K562 (cell line): Measurements from ENCODE around the gene MTERF4. TPM values are rescaled to one million over a fixed set of nuclear protein-coding genes. Genes with fewer than 3 reads are reported as not detected.

ENCODE experiments used
- AFF4 ChIP-seq: sonication (generic); formaldehyde crosslinking; IDR thresholded peaks from 2 replicates; pipeline ENCODE4 v1.8.0; 2023; ENCODE audit warnings: mild to moderate bottlenecking, missing genetic modification reagents
- BCLAF1 ChIP-seq, 2 experiments: fragments of 450-650 bp in 1 of 2; IDR thresholded peaks; 2 replicates each; pipeline ENCODE4 v1.6.1; 2011 to 2017; ENCODE audit warnings: low read depth in 2 of 2, antibody characterized with exemption in 1 of 2, borderline replicate concordance in 1 of 2, low read length in 1 of 2, mild to moderate bottlenecking in 1 of 2, mixed read lengths in 1 of 2; ENCODE audit not compliant: control insufficient read depth in 1 of 2
- CBX3 ChIP-seq, 2 experiments: IDR thresholded peaks; 1 replicate in 1 of 2; 2 replicates in 1 of 2; pipeline ENCODE4 v1.6.1; 2012; ENCODE audit warnings: inconsistent platforms in 2 of 2, low read length in 2 of 2, borderline replicate concordance in 1 of 2, control low read depth in 1 of 2
- CCAR2 ChIP-seq: fragments of 200-400 bp; formaldehyde crosslinking; IDR thresholded peaks from 2 replicates; pipeline ENCODE4 v1.6.1; 2017; ENCODE audit warnings: mild to moderate bottlenecking, low read depth, low read length
- CXXC5 ChIP-seq: fragments of 250-450 bp; sonication (Bioruptor Pico); IDR thresholded peaks from 2 replicates; pipeline ENCODE4 v1.8.0; 2022; ENCODE audit warnings: inconsistent platforms, mild to moderate bottlenecking, moderate library complexity
- DDX20 ChIP-seq: fragments of 450-650 bp; IDR thresholded peaks from 2 replicates; pipeline ENCODE4 v1.6.1; 2016; ENCODE audit warnings: missing genetic modification characterization, low read depth, mild to moderate bottlenecking, missing compliant biosample characterization, moderate library complexity
- DIDO1 ChIP-seq: fragments of 450-650 bp; IDR thresholded peaks from 2 replicates; pipeline ENCODE4 v1.6.1; 2016; ENCODE audit warnings: low read depth, missing biosample characterization, missing genetic modification characterization
- ETV1 ChIP-seq: fragments of 450-650 bp; conservative IDR thresholded peaks from 2 replicates; pipeline ENCODE4 v1.6.1; 2016; ENCODE audit warnings: missing genetic modification characterization, control low read depth, low read depth, missing compliant biosample characterization
- HBP1 ChIP-seq: fragments of 450-650 bp; formaldehyde crosslinking; IDR thresholded peaks from 2 replicates; pipeline ENCODE4 v1.4.0; 2022; ENCODE audit warnings: missing genetic modification characterization
- HCFC1 ChIP-seq: IDR thresholded peaks from 2 replicates; pipeline ENCODE4 v1.6.1; 2012; ENCODE audit warnings: low read depth, low read length, improper control_type of control experiment
- KAT7 ChIP-seq: sonication (generic); formaldehyde crosslinking; IDR thresholded peaks from 2 replicates; pipeline ENCODE4 v1.8.0; 2022; ENCODE audit warnings: missing genetic modification reagents, mild to moderate bottlenecking, borderline replicate concordance
- MYBL2 ChIP-seq, 2 experiments: fragments of 450-650 bp in 1 of 2; sonication (generic) in 1 of 2; formaldehyde crosslinking in 1 of 2; IDR thresholded peaks; 2 replicates each; pipeline versions ENCODE4 v1.6.1 to v1.8.1; 2017 to 2022; ENCODE audit warnings: borderline replicate concordance in 1 of 2, inconsistent platforms in 1 of 2, low read depth in 1 of 2, mild to moderate bottlenecking in 1 of 2, missing genetic modification reagents in 1 of 2, moderate library complexity in 1 of 2
- NR2C2 ChIP-seq, 2 experiments: fragments of 200-800 bp in 1 of 2; sonication (Bioruptor generic) in 1 of 2; sonication (generic) in 1 of 2; formaldehyde crosslinking in 1 of 2; IDR thresholded peaks; 2 replicates each; pipeline versions ENCODE4 v1.6.1 to v1.8.0; 2016 to 2022; ENCODE audit warnings: mild to moderate bottlenecking in 1 of 2, missing compliant biosample characterization in 1 of 2, missing genetic modification characterization in 1 of 2, missing genetic modification reagents in 1 of 2
- ZEB2 ChIP-seq: fragments of 450-650 bp; IDR thresholded peaks from 2 replicates; pipeline ENCODE4 v1.6.1; 2016
- ZFPM2 ChIP-seq: fragments of 250-450 bp; sonication (Bioruptor Pico); IDR thresholded peaks from 2 replicates; pipeline ENCODE4 v1.5.1; 2022; ENCODE audit warnings: mild to moderate bottlenecking
- ZNF512 ChIP-seq: IDR thresholded peaks from 2 replicates; pipeline ENCODE4 v1.6.1; 2016; ENCODE audit warnings: missing genetic modification characterization, missing compliant biosample characterization
- polyA plus RNA-seq, 8 experiments: library from polyadenylated mRNA; depleted of rRNA in 4 of 8; stranded (reverse) in 5 of 8; unstranded in 3 of 8; fragments of >200 nt; fragmentation: Nextera tagmentation in 2 of 8; fragmentation: Illumina TruSeq in 1 of 8; extraction: Ambion mirVana in 2 of 8; extraction: Trizol in 1 of 8; gene quantifications; 2 replicates each; pipeline versions ENCODE4 v1.2.1 to v1.2.3, GENCODE V29; 2011 to 2014; ENCODE audit warnings: inconsistent platforms in 1 of 8, missing spikeins in 1 of 8
- total RNA-seq, 7 experiments: library from RNA; depleted of rRNA in 6 of 7; stranded (reverse); fragments of >200 nt in 6 of 7; fragmentation: Illumina TruSeq in 2 of 7; extraction: Trizol in 2 of 7; gene quantifications; 2 replicates each; pipeline versions ENCODE4 v1.2.1 to v1.2.3, GENCODE V29; 2011 to 2021; ENCODE audit warnings: low replicate concordance in 1 of 7

MTERF4 gene
- total and polyA plus RNA-seq, 9 of the 15 experiments (the other 6 are each of a cell fraction or from before 2014, with no cell fraction given): 15.3 to 29.6 (median 21.2) TPM

GRCh38 chr2:241102239-241102803 is at the start of gene MTERF4 (continued):
- TF ChIP-seq AFF4 (CRISPR knock-in tag) (0 out of 2 replicates have a peak, but pooled peaks have one; percentile 29), CXXC5 (CRISPR knock-in tag) (peak; percentile 92), HBP1 (CRISPR knock-in tag) (no peak), HCFC1 (peak; percentile 87), DDX20 (no peak), ZEB2 (peak; percentile 96), BCLAF1 (IDR thresholded peaks at IDR 0.05; ENCODE audit: borderline replicate concordance in 1 of 2, control insufficient read depth in 1 of 2, low read depth in 2 of 2, low read length in 1 of 2) (peak in 1 of 2 experiments; percentile 94; a peak in 2 of 4 replicates), DIDO1 (peak; percentile 89), MYBL2 (IDR thresholded peaks at IDR 0.05; ENCODE audit: low read depth) (no peak), MYBL2 (CRISPR knock-in tag; IDR thresholded peaks at IDR 0.05; ENCODE audit: borderline replicate concordance) (no peak), CCAR2 (no peak), ZFPM2 (CRISPR knock-in tag) (no peak), CBX3 (IDR thresholded peaks at IDR 0.05; ENCODE audit: borderline replicate concordance in 1 of 2, low read length in 2 of 2) (peak in 1 of 2 experiments; percentile 89; a peak in 2 of 3 replicates), ETV1 (tag) (peak; percentile 83), KAT7 (0 out of 2 replicates have a peak, but pooled peaks have one; percentile 39), ZNF512 (tag) (no peak), NR2C2 (CRISPR knock-in tag; IDR thresholded peaks at IDR 0.05) (peak; percentile 65; the same call in 1 of the 2 replicates), NR2C2 (tag; IDR thresholded peaks at IDR 0.05) (peak; percentile 47; the same call in 1 of the 2 replicates)
